Inflammatory macrophage (primary cell): ENCODE results near the gene HVCN1.
A peak's percentile ranks its signal among the peaks of the same experiment; 100 is the strongest.

Experiments
- DNase-seq, 2 donors: peaks; one replicate each; pipeline ENCODE4 v3.0.0-alpha.2; 2020 to 2022

Gene HVCN1

GRCh38 chr12:110698171-110698902 is 9.4 kb upstream of the HVCN1 start:
- peak; percentile 93 to 94 for DNase-seq

GRCh38 chr12:110697236-110697635 is 8.3 kb upstream of the HVCN1 start:
- DNase-seq, result no peak

GRCh38 chr12:110696283-110696682 is 7.4 kb upstream of the HVCN1 start:
- DNase-seq, result no peak

- DNase-seq, result peak; percentile 87 to 89
Observed at GRCh38 chr12:110694330-110694901, 5.5 kb upstream of the HVCN1 start.

- DNase-seq, result peak; percentile 93 to 94
Observed at GRCh38 chr12:110693731-110694130, 4.8 kb upstream of the HVCN1 start.

- no peak for DNase-seq
Observed at GRCh38 chr12:110690127-110690430, 1.2 kb upstream of the HVCN1 start.

- DNase-seq, result peak; percentile 88 to 97
Observed at GRCh38 chr12:110689281-110690126, 589 bp upstream of the HVCN1 start.

- DNase-seq, result peak; percentile 28 to 59
Observed at GRCh38 chr12:110687396-110688169, 1.3 kb downstream of the HVCN1 start.

GRCh38 chr12:110686294-110686903 is 2.5 kb downstream of the HVCN1 start:
- no peak for DNase-seq

- DNase-seq, result no peak
Observed at GRCh38 chr12:110684312-110684836, 4.5 kb downstream of the HVCN1 start.

- no peak for DNase-seq
Observed at GRCh38 chr12:110683888-110684287, 5.0 kb downstream of the HVCN1 start.

GRCh38 chr12:110680032-110680431 is 8.9 kb downstream of the HVCN1 start:
- DNase-seq, result no peak

- no peak for DNase-seq
Observed at GRCh38 chr12:110679201-110679600, 9.7 kb downstream of the HVCN1 start.

GRCh38 chr12:110677982-110678381 is 10.9 kb downstream of the HVCN1 start:
- no peak for DNase-seq

- DNase-seq, result peak; percentile 78
Observed at GRCh38 chr12:110677206-110677911, 11.6 kb downstream of the HVCN1 start.

- no peak for DNase-seq
Observed at GRCh38 chr12:110676171-110676570, 12.7 kb downstream of the HVCN1 start.

- no peak for DNase-seq
Observed at GRCh38 chr12:110670161-110670701, 18.7 kb downstream of the HVCN1 start.

GRCh38 chr12:110669193-110669502 is 19.8 kb downstream of the HVCN1 start:
- DNase-seq, result no peak

- no peak for DNase-seq
Observed at GRCh38 chr12:110668480-110669192, 20.3 kb downstream of the HVCN1 start.

GRCh38 chr12:110667671-110668070 is 21.2 kb downstream of the HVCN1 start:
- no peak for DNase-seq

GRCh38 chr12:110666892-110667291 is 22.0 kb downstream of the HVCN1 start:
- DNase-seq, result no peak
